Stimulated activated CD4-positive, alpha-beta T cell treated with anti-CD3 and anti-CD28 coated beads, Interleukin-4, amount 100 ng/mL, for 4 hours (primary cell): Measurements from ENCODE around the gene ORMDL3.
"Not testable (repeated sequence)": the region's sequence is repeated elsewhere in the genome, so short reads cannot be mapped to it uniquely, and the experiment has no call there.

Source experiments
- DNase-seq, 2 experiments: peaks; one replicate each; pipeline ENCODE4 v3.0.0-alpha.2; 2020

ORMDL3 gene

GRCh38 chr17:39923836-39924690, 3.3 kb downstream of the ORMDL3 start:
- no peak for DNase-seq

GRCh38 chr17:39923230-39923629, 4.2 kb downstream of the ORMDL3 start:
- DNase-seq = no peak

GRCh38 chr17:39922006-39922405, 5.4 kb downstream of the ORMDL3 start:
- no peak for DNase-seq

- peak; percentile 15 to 40 for DNase-seq
These were observed 6.1 kb downstream of the ORMDL3 start for GRCh38 chr17:39921323-39921722.

- peak; percentile 60 to 71 for DNase-seq
These were observed 6.9 kb downstream of the ORMDL3 start for GRCh38 chr17:39920218-39921210.

GRCh38 chr17:39919087-39919683, 8.2 kb downstream of the ORMDL3 start:
- DNase-seq = no peak

- no peak for DNase-seq
These were observed 10.5 kb downstream of the ORMDL3 start for GRCh38 chr17:39916918-39917317.

- no peak for DNase-seq
These were observed 11.8 kb downstream of the ORMDL3 start for GRCh38 chr17:39915559-39915958.

- no peak for DNase-seq
These were observed 13.4 kb downstream of the ORMDL3 start for GRCh38 chr17:39913989-39914388.

GRCh38 chr17:39908789-39909352, 18.5 kb downstream of the ORMDL3 start:
- no peak for DNase-seq

GRCh38 chr17:39904990-39905288, 22.5 kb downstream of the ORMDL3 start:
- DNase-seq = no peak

GRCh38 chr17:39903158-39903884, 24.1 kb downstream of the ORMDL3 start:
- DNase-seq = no peak

GRCh38 chr17:39902027-39902426, 25.4 kb downstream of the ORMDL3 start:
- not testable (repeated sequence) for DNase-seq

- DNase-seq = no peak
These were observed 28.2 kb downstream of the ORMDL3 start for GRCh38 chr17:39899215-39899614.

GRCh38 chr17:39898088-39898487, 29.3 kb downstream of the ORMDL3 start:
- DNase-seq = no peak

GRCh38 chr17:39894681-39895376, 32.6 kb downstream of the ORMDL3 start:
- DNase-seq = no peak

GRCh38 chr17:39889200-39889599, 38.2 kb downstream of the ORMDL3 start:
- no peak for DNase-seq

GRCh38 chr17:39887078-39887477, 40.3 kb downstream of the ORMDL3 start:
- no peak for DNase-seq

GRCh38 chr17:39886102-39886501, 41.3 kb downstream of the ORMDL3 start:
- not testable (repeated sequence) for DNase-seq

GRCh38 chr17:39872751-39873150, 54.6 kb downstream of the ORMDL3 start:
- DNase-seq = no peak

- no peak for DNase-seq
These were observed 55.6 kb downstream of the ORMDL3 start for GRCh38 chr17:39871801-39872200.
